A673 (cell line): Measurements from ENCODE around the gene GRIN3B. TPM values are rescaled to one million over a fixed set of nuclear protein-coding genes. Genes with fewer than 3 reads are reported as not detected.

ENCODE experiments used
- BruUV-seq: library from RNA; stranded (reverse); fragments of 400-500 nt; replicated peaks from 2 replicates; lab custom pipeline; 2021; lab: Mats Ljungman, UMichigan
- CTCF ChIA-PET: fragments of 300-600 bp; sonication (Branson Sonifier 250); formaldehyde crosslinking; loops from one replicate; lab custom pipeline; 2022; ENCODE audit warnings: antibody characterized with exemption; lab: Charles Lee
- POLR2A ChIA-PET: fragments of 300-600 bp; sonication (Branson Sonifier 250); formaldehyde crosslinking; loops from one replicate; lab custom pipeline; 2022; ENCODE audit warnings: antibody characterized with exemption; ENCODE audit not compliant: low non-redundant PET; lab: Charles Lee
- DNase-seq: peaks from one replicate; pipeline ENCODE4 v3.0.0-alpha.2; 2015; ENCODE audit warnings: low spot score
- H3K27ac ChIP-seq: fragments of 200-600 bp; sonication (generic); 2 replicates; pipeline ENCODE4 v1.5.1; 2016; ENCODE audit warnings: mixed run types, low read depth, mild to moderate bottlenecking, mixed read lengths, antibody characterized with exemption, low read length; ENCODE audit not compliant: poor library complexity, severe bottlenecking
- H3K27me3 ChIP-seq: fragments of 200-600 bp; sonication (generic); replicated peaks from 2 replicates; pipeline ENCODE4 v1.6.1; 2017; ENCODE audit warnings: mixed run types, low read depth, mild to moderate bottlenecking, mixed read lengths, antibody characterized with exemption, low read length; ENCODE audit not compliant: insufficient read depth, poor library complexity
- H3K36me3 ChIP-seq: fragments of 200-600 bp; sonication (generic); 2 replicates; pipeline ENCODE4 v1.6.1; 2016; ENCODE audit warnings: mixed run types, mild to moderate bottlenecking, mixed read lengths, antibody characterized with exemption, low read length; ENCODE audit not compliant: insufficient read depth, poor library complexity, severe bottlenecking
- H3K4me1 ChIP-seq: fragments of 200-600 bp; sonication (generic); 2 replicates; pipeline ENCODE4 v1.6.1; 2017; ENCODE audit warnings: mixed run types, mild to moderate bottlenecking, mixed read lengths, antibody characterized with exemption, low read length; ENCODE audit not compliant: insufficient read depth, poor library complexity, severe bottlenecking
- H3K4me3 ChIP-seq: fragments of 200-600 bp; sonication (generic); 2 replicates; pipeline ENCODE4 v1.5.1; 2016; ENCODE audit warnings: low read depth, mixed run types, mild to moderate bottlenecking, mixed read lengths, low read length; ENCODE audit not compliant: poor library complexity, severe bottlenecking
- H3K9me3 ChIP-seq: fragments of 200-600 bp; sonication (generic); 2 replicates; pipeline ENCODE4 v1.6.1; 2016; ENCODE audit warnings: mixed run types, low read depth, mild to moderate bottlenecking, mixed read lengths, antibody characterized with exemption, low read length; ENCODE audit not compliant: poor library complexity, severe bottlenecking
- CTCF ChIP-seq: fragments of 300-800, 200-600 bp; sonication (generic); conservative IDR thresholded peaks from 2 replicates; pipeline ENCODE4 v1.5.1; 2017; ENCODE audit warnings: low read depth, mild to moderate bottlenecking, antibody characterized with exemption, low read length, moderate library complexity, mixed read lengths
- EZH2 ChIP-seq: fragments of 200-600 bp; sonication (generic); IDR thresholded peaks from 2 replicates; pipeline ENCODE4 v1.6.1; 2017; ENCODE audit warnings: borderline replicate concordance, low read depth, mild to moderate bottlenecking, mixed read lengths, antibody characterized with exemption, low read length; ENCODE audit not compliant: poor library complexity, severe bottlenecking
- intact Hi-C: fragments of 100-400 bp; cut with micrococcal nuclease; formaldehyde crosslinking; loops from one replicate; pipeline ENCODE4 v1.10.0; 2022; ENCODE audit not compliant: unreplicated experiment
- total RNA-seq: library from RNA; stranded (reverse); gene quantifications from 2 replicates; pipeline ENCODE4 v1.2.3, GENCODE V29; 2021

GRIN3B gene
- total RNA-seq, 1 experiment from 2014 or later: not detected

- intact Hi-C loops: no loop called here
- ChIA-PET CTCF (no interaction called here), POLR2A (no interaction called here)
- no TSS peak for BruUV-seq
- H3K4me3 ChIP-seq: no peak overlapping the region
- H3K27me3 ChIP-seq: no peaks in the 10 kb centered on the region
- DNase-seq: no peak
- no peaks in the 10 kb centered on the region for H3K9me3 ChIP-seq
- no peak overlapping the region for H3K27ac ChIP-seq
- H3K4me1 ChIP-seq: peaks cover 15% of the 10 kb centered on the region
- no peak for TF ChIP-seq EZH2
- no peak for TF ChIP-seq CTCF
- H3K36me3 ChIP-seq: no peaks in the 10 kb centered on the region
Observed at GRCh38 chr19:1046836-1047695, 46.8 kb downstream of the GRIN3B start.

- H3K4me1 ChIP-seq: peaks cover 9% of the 10 kb centered on the region
- H3K4me3 ChIP-seq: no peak overlapping the region
- BruUV-seq: no TSS peak
- ChIA-PET POLR2A (no interaction called here), CTCF (no interaction called here)
- no peaks in the 10 kb centered on the region for H3K27me3 ChIP-seq
- no peak for TF ChIP-seq EZH2
- intact Hi-C loops: no loop called here
- H3K27ac ChIP-seq: no peak overlapping the region
- no peaks in the 10 kb centered on the region for H3K9me3 ChIP-seq
- no peaks in the 10 kb centered on the region for H3K36me3 ChIP-seq
- no peak for DNase-seq
Observed at GRCh38 chr19:1047696-1048147, 47.5 kb downstream of the GRIN3B start.

GRCh38 chr19:1049106-1049505, 48.9 kb downstream of the GRIN3B start:
- Histone ChIP-seq H3K27me3 (no peaks in the 10 kb centered on the region), H3K4me1 (no peaks in the 10 kb centered on the region), H3K27ac (no peak overlapping the region), H3K9me3 (no peaks in the 10 kb centered on the region), H3K36me3 (no peaks in the 10 kb centered on the region), H3K4me3 (no peak overlapping the region)
- TF ChIP-seq EZH2: no peak
- no peak for TF ChIP-seq CTCF
- ChIA-PET CTCF (no interaction called here), POLR2A (no interaction called here)
- no TSS peak for BruUV-seq
- no peak for DNase-seq
- intact Hi-C loops: no loop called here
